Right hindlimb (tissue), 1 donor: ENCODE data around the gene PER2.

Source experiments
- DNase-seq: peaks from one replicate; pipeline ENCODE4 v3.0.0-alpha.2; 2018

Gene PER2

DNA sequence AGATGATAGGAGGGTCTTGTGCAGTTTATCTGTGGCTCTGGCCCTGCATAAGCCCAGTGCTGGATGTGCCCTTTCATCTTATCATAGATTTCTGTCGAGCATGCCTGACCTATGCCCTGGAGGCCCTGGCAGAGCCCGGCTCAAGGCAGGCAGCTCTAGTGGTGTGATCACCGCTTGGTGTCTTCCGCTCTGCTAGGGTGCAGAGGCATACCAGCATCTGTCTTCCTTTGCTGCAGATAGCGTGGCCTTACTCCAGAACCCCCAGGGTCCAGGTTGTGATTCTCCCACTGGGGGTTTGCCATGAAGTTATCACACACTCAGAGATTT is 18.2 kb upstream of the PER2 start:
- no peak for DNase-seq

DNA sequence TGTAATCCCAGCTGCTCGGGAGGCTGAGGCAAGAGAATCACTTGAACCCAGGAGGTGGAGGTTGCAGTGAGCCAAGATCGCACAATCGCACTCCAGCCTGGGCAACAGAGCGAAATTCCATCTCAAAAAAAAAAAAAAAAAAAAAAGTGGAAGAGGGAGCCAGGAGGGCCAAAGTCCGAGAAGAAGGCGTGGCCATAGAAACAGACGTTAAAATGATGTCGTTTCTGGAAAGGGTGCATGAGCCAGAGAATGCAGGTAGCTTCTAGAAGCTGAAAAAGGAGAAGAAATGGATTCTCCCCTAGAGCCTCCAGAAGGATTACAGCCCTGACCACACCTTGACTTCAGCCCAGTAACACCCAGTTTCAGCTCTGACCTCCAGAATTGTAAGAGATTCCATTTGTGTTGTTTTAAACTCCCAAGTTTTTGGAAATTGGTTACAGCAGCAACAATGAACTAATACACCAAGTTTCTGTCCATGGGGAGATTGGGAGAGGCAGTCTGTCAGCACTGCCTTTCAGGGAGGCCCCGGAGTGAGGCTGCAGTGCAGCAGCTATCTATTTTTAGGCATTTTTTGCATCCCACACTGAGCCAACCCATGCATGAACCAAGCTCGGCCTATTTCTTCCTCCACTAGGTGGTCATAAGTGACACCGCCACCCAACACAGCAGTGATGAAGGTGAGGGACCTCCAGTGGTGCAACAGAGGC is 17.7 kb upstream of the PER2 start:
- DNase-seq, result no peak

DNA sequence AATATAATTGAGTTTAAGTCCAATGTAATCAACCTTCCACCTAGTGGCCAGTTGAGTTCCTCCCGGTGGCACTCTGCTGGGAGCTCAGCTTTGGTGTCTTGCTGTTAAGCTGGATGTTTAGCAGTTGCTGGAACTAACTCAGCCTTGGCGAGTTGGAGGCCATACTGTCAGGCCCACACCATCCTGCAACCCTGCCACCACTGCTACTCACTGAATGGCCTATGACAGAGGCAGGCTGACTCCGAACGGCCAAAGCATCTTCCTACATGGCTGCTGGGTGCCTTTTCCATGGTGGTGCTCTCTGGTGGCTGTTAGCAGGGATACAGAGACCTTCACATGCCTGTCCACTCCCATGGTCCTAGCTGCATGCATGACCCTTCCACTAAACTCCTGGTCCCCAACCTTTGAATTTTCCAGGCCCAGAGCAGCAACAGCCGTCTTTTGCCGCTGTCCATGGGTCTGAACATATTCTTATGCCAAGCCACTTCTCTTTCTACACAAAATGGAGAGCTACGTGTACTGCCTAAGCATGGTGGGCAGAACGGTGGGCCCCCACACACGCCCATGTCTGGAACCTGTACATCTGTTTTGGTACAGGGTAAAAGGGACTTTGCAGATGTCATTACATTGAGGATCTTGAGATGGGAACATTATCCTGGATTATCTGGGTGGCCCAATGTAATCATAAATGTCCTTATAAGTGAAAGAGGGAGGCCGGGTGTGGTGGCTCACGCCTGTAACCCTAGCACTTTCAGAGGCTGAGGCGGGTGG is 16.9 kb upstream of the PER2 start:
- DNase-seq, result no peak

DNA sequence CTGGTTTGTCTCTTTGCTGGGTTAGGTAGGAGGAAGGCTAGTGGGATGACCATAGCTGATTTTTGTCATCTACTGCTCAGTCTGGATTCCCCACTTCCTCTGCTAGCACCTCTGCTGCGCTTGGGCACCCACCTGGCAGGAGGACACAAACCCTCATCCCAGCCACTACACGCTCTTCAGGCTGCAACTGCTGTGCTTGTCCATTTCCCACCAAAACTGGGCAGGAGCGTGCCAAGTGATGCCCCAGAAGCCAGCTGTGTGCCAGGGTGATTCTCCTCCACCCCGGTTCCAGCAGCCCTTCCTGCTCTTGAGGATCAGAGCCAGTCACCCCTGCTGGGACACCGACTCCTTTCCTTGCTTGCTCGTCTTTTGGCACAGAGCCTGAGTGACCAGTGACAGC is 15.7 kb upstream of the PER2 start:
- DNase-seq, result no peak

- DNase-seq, result no peak
These were observed 14.3 kb upstream of the PER2 start for GRCh38 chr2:238302751-238303150.

GRCh38 chr2:238302087-238302486 is 13.7 kb upstream of the PER2 start:
- DNase-seq, result no peak

GRCh38 chr2:238299803-238300202 is 11.4 kb upstream of the PER2 start:
- no peak for DNase-seq

GRCh38 chr2:238296638-238297457 is 8.4 kb upstream of the PER2 start:
- DNase-seq, result no peak

DNA sequence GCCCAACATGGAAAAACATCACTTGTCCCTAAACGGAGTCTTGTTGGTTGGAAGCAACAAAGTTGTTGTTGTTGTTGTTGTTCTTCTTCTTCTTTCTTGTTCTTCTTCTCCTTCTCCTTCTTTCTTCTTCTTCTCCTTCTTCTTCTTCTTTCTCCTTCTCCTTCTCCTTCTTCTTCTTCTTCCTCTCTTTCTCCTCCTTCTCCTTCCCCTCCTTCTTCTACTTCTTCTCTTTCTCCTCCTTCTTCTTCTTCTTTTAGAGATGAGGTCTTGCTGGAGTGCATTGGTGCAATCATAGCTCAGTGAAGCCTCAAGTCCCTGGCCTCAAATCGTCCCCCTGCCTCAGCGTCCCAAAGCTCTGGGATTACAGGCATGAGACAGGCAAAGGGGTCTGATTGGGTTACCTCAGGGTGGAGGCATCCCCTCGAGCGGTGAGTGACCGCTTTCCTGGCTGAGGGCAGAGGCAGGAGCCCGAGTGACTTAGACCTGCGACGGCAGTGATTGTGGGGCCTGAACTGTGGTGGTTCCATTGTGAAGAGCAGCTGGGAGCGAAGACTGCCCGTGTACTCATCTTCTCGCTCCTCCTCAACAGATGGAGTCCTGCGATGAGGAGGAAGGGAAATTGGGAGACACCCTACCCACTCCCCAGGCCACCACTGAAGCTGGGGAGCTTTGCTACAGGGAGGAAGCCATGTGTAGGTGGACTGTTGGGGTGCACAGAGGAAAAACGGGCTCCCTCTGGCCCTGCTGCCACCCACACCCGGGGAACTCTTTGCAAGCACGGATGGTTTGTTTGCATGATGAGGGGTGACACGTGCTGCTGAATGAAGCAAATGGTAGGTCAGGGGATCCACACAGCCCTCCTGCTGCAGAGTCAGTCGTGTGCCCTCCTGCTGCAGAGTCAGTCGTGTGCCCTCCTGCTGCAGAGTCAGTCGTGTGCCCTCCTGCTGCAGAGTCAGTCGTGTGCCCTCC is 7.0 kb upstream of the PER2 start:
- DNase-seq, result no peak

DNA sequence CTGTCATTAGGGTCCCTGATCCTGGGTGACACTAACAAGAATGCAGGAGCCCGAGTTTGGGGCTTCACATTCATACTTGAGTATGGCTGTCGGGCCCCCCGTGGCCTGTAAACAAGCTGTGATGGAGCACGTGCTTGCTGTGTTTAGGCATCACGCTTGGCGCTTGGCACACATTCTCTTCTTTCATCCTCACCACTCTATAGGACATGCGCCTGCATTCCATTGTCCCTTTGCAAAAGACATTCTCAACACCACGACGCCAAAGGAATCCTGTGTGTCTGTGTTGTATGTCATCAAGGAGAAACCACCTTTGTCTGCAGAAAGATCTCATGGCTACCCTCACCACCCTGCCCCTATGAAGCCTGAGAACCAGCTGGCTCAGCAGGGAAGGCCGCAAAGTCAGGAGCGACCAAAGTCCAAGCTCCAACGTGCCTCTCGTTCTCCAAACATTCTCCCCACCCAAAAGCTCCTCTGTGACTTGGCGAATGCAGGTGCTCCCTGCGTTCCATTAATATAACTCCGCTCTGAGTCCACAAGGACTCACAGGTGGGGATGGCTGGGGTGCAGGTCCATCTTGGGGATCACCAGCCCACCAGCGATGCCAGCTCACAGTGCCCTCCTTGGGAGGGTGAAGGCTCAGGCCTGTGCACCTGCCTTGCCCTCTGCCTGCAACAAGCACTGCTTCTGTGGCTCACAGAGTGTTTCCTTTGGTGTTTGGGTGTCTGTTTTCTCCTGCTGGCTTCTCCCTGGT is 6.2 kb upstream of the PER2 start:
- DNase-seq, result no peak

- DNase-seq, result no peak
These were observed 5.6 kb upstream of the PER2 start for GRCh38 chr2:238294046-238294392.

GRCh38 chr2:238291550-238292281 is 3.3 kb upstream of the PER2 start:
- no peak for DNase-seq

DNA sequence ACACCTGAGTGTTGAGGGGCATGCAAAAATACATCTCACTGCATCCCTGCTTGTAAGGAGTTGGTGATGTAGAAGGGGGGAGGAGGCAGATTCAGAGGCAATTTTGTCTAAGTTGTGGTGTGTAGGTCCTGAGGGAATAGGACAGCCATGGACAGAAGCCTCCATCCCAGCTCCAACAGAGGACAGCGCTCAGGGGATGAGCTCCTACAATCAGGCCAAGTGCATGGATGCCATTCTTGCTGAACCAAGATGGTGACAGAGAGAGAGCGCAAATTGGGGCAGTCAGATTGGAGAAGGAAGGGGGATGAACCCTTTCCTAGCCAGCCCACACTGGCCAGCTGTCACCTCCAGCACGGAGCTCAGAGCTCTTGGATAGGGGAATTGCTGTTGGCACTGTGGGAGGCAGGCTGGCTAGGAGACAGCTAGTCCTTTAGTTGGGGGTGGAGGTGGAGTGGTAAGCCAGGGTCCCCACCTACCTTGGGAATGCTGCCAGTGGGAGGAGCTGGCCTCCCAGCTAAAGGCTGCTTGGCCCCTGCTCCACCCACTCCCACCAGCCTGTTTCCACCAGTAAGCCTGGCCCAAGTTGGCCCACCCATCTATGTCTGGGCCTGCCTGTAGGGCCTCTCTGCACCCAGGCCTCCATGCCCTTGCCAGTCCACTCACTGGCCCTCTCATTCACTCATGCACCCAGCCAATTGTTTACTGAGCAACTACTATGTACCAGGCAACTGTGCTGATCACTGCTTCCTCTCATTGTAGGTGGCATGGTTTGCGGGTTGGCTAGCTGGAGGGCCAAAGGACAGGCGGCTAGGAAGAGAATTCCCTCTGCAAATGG is 2.5 kb upstream of the PER2 start:
- no peak for DNase-seq

DNA sequence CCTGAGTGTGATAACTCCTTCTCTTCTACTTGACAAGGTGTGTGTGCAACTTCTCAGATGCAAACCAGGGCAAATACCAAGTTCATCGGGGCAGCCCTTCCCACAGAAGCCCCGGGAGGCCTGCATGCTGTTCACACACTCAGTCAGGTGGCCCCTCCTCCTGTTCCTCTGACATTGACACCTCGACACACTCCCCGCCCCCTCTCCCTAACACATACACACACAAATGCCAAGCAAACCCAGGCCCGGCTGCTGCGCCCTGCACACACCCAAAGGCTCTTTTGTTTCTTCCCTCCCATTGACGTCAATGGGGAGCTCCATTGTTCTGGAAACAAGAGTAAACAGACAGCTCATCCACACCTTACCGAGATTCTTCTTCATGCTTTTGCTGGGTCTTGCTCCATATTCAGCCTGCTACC is 1.7 kb upstream of the PER2 start:
- no peak for DNase-seq

- no peak for DNase-seq
These were observed 1.2 kb upstream of the PER2 start for GRCh38 chr2:238289574-238289973.

DNA sequence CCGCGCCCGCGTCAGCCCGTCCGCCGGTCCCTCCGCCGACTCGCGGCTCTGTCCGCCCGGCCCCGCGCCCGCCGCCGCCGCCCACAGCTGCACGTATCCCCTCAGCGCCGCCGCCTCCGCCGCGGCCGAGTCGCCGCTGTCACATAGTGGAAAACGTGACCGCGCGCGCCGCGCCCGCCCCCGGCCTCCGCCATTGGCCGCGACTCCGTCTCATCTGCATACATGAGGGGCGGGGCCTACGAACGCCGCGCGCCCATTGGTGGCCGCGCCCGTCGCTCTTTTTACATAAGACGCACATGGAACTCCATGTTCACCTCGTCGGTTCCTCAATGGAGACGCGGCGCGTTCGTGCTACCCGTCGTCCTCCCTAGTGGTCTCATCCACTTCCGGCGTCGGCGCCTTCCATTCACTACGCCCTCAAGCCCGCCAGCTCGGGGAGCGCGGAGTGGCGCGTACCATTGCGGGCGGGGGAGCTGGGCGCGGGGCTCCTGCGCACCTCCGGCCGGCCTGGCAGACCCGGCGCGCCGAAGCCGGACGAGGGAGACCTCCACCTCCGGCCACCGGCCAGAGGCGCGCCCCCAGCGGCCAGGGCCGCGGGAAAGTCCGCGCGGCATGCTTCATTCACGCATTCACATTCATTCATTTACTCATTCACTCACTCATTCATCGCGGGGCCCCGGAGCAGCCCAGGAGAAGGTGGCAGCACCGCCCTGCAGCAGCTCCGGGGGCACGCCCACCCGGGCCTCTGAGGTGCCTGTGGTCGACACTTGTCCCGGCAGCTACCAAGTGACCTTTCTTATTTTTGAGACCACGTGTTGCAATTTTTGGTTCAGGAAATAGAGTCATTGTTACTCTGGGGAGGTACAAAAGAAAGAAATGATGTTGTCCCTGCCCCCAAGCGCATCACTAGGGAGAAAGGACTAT is 502 bp upstream of the PER2 start:
- DNase-seq, result peak; percentile 99

DNA sequence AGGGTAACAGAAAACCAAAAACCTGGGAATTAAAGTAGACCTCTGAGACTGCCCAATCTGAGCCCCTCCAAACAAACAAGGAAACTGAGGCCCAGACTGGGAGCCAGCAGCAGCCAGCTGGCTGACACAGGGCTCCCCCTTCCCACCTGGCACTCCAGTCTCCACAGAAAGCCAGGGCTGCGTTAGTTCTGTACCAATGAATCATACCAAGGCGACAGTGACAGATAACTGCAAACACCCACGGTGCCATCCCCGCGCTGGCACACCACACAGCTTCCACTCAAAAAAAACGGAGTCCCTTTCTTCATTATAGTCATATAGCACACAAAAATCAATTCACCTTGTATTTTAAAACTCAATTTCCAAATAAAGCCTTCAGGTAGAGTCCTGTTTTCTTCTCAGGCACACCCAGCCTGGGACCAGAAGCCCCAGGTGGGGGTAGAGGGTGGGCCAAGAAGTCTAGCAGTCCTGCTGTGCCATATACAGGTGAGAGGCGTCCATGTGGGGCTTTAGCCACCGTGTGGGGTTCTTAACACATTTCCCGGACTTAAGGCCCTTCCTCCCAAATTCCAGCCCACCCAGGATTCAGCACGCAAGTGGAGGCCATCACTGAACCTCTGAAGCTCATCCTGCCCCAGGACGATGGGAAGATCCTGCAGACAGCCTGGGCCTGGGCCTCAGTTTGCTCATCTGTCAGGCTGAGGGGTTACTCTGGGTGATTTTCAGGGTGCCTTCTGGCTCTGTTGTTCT is 1.2 kb downstream of the PER2 start:
- no peak for DNase-seq

GRCh38 chr2:238286551-238286950 is 1.9 kb downstream of the PER2 start:
- peak; percentile 70 for DNase-seq
